Measurements from ENCODE around the gene TSHZ1. TPM values are rescaled to one million over a fixed set of nuclear protein-coding genes. Genes with fewer than 3 reads are reported as not detected.

Gene TSHZ1
- total and polyA plus RNA-seq, 8 donors = 13.3 to 38.5 (median 31.7) TPM

GRCh38 chr18:75335511-75335910, 124.9 kb downstream of the TSHZ1 start:
- Histone ChIP-seq H3K9me3 (no peaks in the 10 kb centered on the region), H3K4me3 (no peak overlapping the region), H3K4me1 (no peaks in the 10 kb centered on the region), H3K27ac (no peak overlapping the region), H3K36me3 (no peaks in the 10 kb centered on the region), H3K27me3 (no peaks in the 10 kb centered on the region)
- intact Hi-C loops (cut with DNase I) = no loop called here
- ATAC-seq (no peak), DNase-seq (no peak)
- TF ChIP-seq CTCF (IDR thresholded peaks at IDR 0.05) = no peak

GRCh38 chr18:75336767-75337166, 126.2 kb downstream of the TSHZ1 start:
- DNase-seq (no peak), ATAC-seq (no peak)
- Histone ChIP-seq H3K27me3 (no peaks in the 10 kb centered on the region), H3K9me3 (no peaks in the 10 kb centered on the region), H3K4me3 (no peak overlapping the region), H3K27ac (no peak overlapping the region), H3K4me1 (no peaks in the 10 kb centered on the region), H3K36me3 (no peaks in the 10 kb centered on the region)
- intact Hi-C loops (cut with DNase I) = no loop called here
- no peak for TF ChIP-seq CTCF (IDR thresholded peaks at IDR 0.05)

GRCh38 chr18:75337348-75337747, 126.8 kb downstream of the TSHZ1 start:
- Histone ChIP-seq H3K36me3 (no peaks in the 10 kb centered on the region), H3K27me3 (no peaks in the 10 kb centered on the region), H3K27ac (no peak overlapping the region), H3K9me3 (no peaks in the 10 kb centered on the region), H3K4me1 (no peaks in the 10 kb centered on the region), H3K4me3 (no peak overlapping the region)
- no peak for ATAC-seq
- intact Hi-C loops (cut with DNase I) = no loop called here
- DNase-seq = no peak
- no peak for TF ChIP-seq CTCF (IDR thresholded peaks at IDR 0.05)

- DNase-seq (no peak), ATAC-seq (no peak)
- H3K4me3 ChIP-seq = no peak overlapping the region
- intact Hi-C loops (cut with DNase I) = no loop called here
- H3K4me1 ChIP-seq = no peaks in the 10 kb centered on the region
- no peak overlapping the region for H3K27ac ChIP-seq
- no peaks in the 10 kb centered on the region for H3K27me3 ChIP-seq
- TF ChIP-seq CTCF (IDR thresholded peaks at IDR 0.05) = no peak
- H3K36me3 ChIP-seq = no peaks in the 10 kb centered on the region
- no peaks in the 10 kb centered on the region for H3K9me3 ChIP-seq
These were observed 128.0 kb downstream of the TSHZ1 start for GRCh38 chr18:75338631-75339030.

Other genes starting within 250 kb of the TSHZ1 start
- 10 to 100 TPM; 25.7 to 30.4 TPM for gene PTGR3, start 1.7 kb upstream of the TSHZ1 start, total RNA-seq
- 10 to 100 TPM; 42.2 to 55.0 (median 48.2) TPM for gene PTGR3, start 1.7 kb upstream of the TSHZ1 start, polyA plus RNA-seq (ENCODE audit: insufficient read length in 6 of 6)
- gene SMIM21, start 216.9 kb downstream of the TSHZ1 start, total RNA-seq = not detected
- not detected for gene SMIM21, start 216.9 kb downstream of the TSHZ1 start, polyA plus RNA-seq (ENCODE audit: insufficient read length in 6 of 6)

Measured in left lung (tissue), 10 donors.